SK-N-SH (cell line): ENCODE measurements around the gene ACOXL. TPM values are rescaled to one million over a fixed set of nuclear protein-coding genes. Genes with fewer than 3 reads are reported as not detected.

Experiments
- CTCF ChIA-PET: fragments of 300-600, 350-600 bp; formaldehyde crosslinking; extraction: SDS; loops from one replicate; lab custom pipeline; 2021; lab: Yijun Ruan, JAX
- POLR2A ChIA-PET: fragments of 350-600 bp; sonication (Branson Sonifier 250); formaldehyde crosslinking; extraction: SDS; loops from one replicate; lab custom pipeline; 2020; ENCODE audit warnings: antibody characterized with exemption, inconsistent platforms; lab: Yijun Ruan, JAX
- DNase-seq: peaks from one replicate; pipeline ENCODE4 v3.0.0; 2012
- H2AFZ ChIP-seq: fragments of 200-600 bp; sonication (generic); 2 replicates; pipeline ENCODE4 v1.8.1; 2016; ENCODE audit warnings: antibody characterized with exemption, mild to moderate bottlenecking, low read depth
- H3F3A ChIP-seq: fragments of 200-600 bp; sonication (generic); replicated peaks from 2 replicates; pipeline ENCODE3; 2016; ENCODE audit warnings: antibody characterized with exemption, mild to moderate bottlenecking; ENCODE audit not compliant: insufficient read depth
- H3K27ac ChIP-seq, 2 experiments: fragments of 200-500 bp in 1 of 2; fragments of 200-600 bp in 1 of 2; sonication (Bioruptor generic) in 1 of 2; sonication (generic), shearing (Covaris generic) in 1 of 2; 2 replicates each; pipeline versions ENCODE4 v1.5.1 to v1.6.1; 2014 to 2016; ENCODE audit warnings: low read depth in 2 of 2, inconsistent platforms in 1 of 2, low read length in 1 of 2, mild to moderate bottlenecking in 1 of 2, mixed read lengths in 1 of 2
- H3K27me3 ChIP-seq: fragments of 200-600 bp; sonication (generic), shearing (Covaris generic); 2 replicates; pipeline ENCODE4 v1.6.1; 2016; ENCODE audit warnings: mixed run types; ENCODE audit not compliant: insufficient read depth
- H3K36me3 ChIP-seq, 2 experiments: fragments of 200-500 bp in 1 of 2; fragments of 200-600 bp in 1 of 2; sonication (Bioruptor generic) in 1 of 2; sonication (generic) in 1 of 2; replicated peaks in 1 of 2; 2 replicates each; pipeline versions ENCODE3 to v1.5.1; 2014 to 2016; ENCODE audit warnings: low read length in 1 of 2, mild to moderate bottlenecking in 1 of 2; ENCODE audit not compliant: insufficient read depth in 2 of 2, control insufficient read depth in 1 of 2
- H3K4me1 ChIP-seq, 2 experiments: fragments of 200-500 bp in 1 of 2; fragments of 200-600 bp in 1 of 2; sonication (Bioruptor generic) in 1 of 2; sonication (generic), shearing (Covaris generic) in 1 of 2; 2 replicates each; pipeline versions ENCODE4 v1.5.1 to v1.6.1; 2014 to 2016; ENCODE audit warnings: low read depth in 1 of 2, low read length in 1 of 2, mixed run types in 1 of 2; ENCODE audit not compliant: insufficient read depth in 2 of 2, control insufficient read depth in 1 of 2
- H3K4me2 ChIP-seq: fragments of 200-600 bp; sonication (generic), shearing (Covaris generic); 2 replicates; pipeline ENCODE4 v1.6.1; 2017; ENCODE audit warnings: mixed run types
- H3K4me3 ChIP-seq, 2 experiments: fragments of 200-500 bp in 1 of 2; fragments of 200-600 bp in 1 of 2; sonication (Bioruptor generic) in 1 of 2; sonication (generic), shearing (Covaris generic) in 1 of 2; 2 replicates each; pipeline versions ENCODE4 v1.5.1 to v1.8.1; 2014 to 2016; ENCODE audit warnings: low read depth in 2 of 2, inconsistent platforms in 1 of 2, low read length in 1 of 2, mild to moderate bottlenecking in 1 of 2, mixed read lengths in 1 of 2, moderate library complexity in 1 of 2
- H3K79me2 ChIP-seq: fragments of 200-600 bp; sonication (generic); 2 replicates; pipeline ENCODE4 v1.8.1; 2017; ENCODE audit warnings: mild to moderate bottlenecking; ENCODE audit not compliant: insufficient read depth
- H3K9ac ChIP-seq: fragments of 200-600 bp; sonication (generic); 2 replicates; pipeline ENCODE4 v1.6.1; 2017; ENCODE audit warnings: mixed run types
- H3K9me2 ChIP-seq: fragments of 200-600 bp; sonication (generic); 2 replicates; pipeline ENCODE4 v1.6.1; 2017; ENCODE audit warnings: mixed run types
- H3K9me3 ChIP-seq: fragments of 200-600 bp; sonication (generic); 2 replicates; pipeline ENCODE4 v1.6.1; 2017; ENCODE audit warnings: mixed run types, mild to moderate bottlenecking, moderate library complexity
- H4K20me1 ChIP-seq: fragments of 200-600 bp; sonication (generic); 2 replicates; pipeline ENCODE4 v1.6.1; 2017; ENCODE audit warnings: mild to moderate bottlenecking, mixed run types; ENCODE audit not compliant: insufficient read depth
- CTCF ChIP-seq: fragments of 200-600 bp; sonication (generic); IDR thresholded peaks from 2 replicates; pipeline ENCODE4 v1.6.1; 2017; ENCODE audit warnings: antibody characterized with exemption, mild to moderate bottlenecking, moderate library complexity
- FOXJ3 ChIP-seq: sonication (generic); formaldehyde crosslinking; IDR thresholded peaks from 2 replicates; pipeline ENCODE4 v1.5.1; 2020; ENCODE audit warnings: mild to moderate bottlenecking, missing genetic modification reagents
- FOXM1 ChIP-seq: IDR thresholded peaks from 2 replicates; pipeline ENCODE4 v1.4.0; 2012; ENCODE audit warnings: low read depth, mild to moderate bottlenecking
- IRF3 ChIP-seq: fragments of 150-350 bp; IDR thresholded peaks from 2 replicates; pipeline ENCODE4 v1.6.1; 2016; ENCODE audit warnings: mild to moderate bottlenecking, low read depth, low read length
- MAX ChIP-seq: IDR thresholded peaks from 2 replicates; pipeline ENCODE4 v1.4.0; 2012; ENCODE audit warnings: low read depth
- RXRA ChIP-seq: IDR thresholded peaks from 2 replicates; pipeline ENCODE4 v1.4.0; 2012; ENCODE audit warnings: low read depth, mild to moderate bottlenecking, borderline replicate concordance
- TAF1 ChIP-seq: IDR thresholded peaks from 2 replicates; pipeline ENCODE4 v1.6.1; 2012; ENCODE audit warnings: low read depth, mild to moderate bottlenecking, low read length, moderate library complexity, borderline replicate concordance
- TCF12 ChIP-seq: IDR thresholded peaks from 2 replicates; pipeline ENCODE4 v1.4.0; 2012
- WGBS: methylation state at CpG from one replicate; pipeline ENCODE4 v1.1.6; 2017; ENCODE audit warnings: low lambda C conversion rate; 5-methylcytosine and 5-hydroxymethylcytosine counted together
- polyA plus RNA-seq, 3 experiments: library from polyadenylated mRNA; depleted of rRNA; stranded (reverse); fragments of >200 nt; gene quantifications; 2 replicates each; pipeline ENCODE4 v1.2.3, GENCODE V29; 2012
- TF ChIP-seq, protein P1 (sequence below): IDR thresholded peaks from 2 replicates; pipeline ENCODE4 v1.6.1; 2012; ENCODE audit warnings: mild to moderate bottlenecking, low read depth, low read length, moderate library complexity
- TF ChIP-seq, protein P2 (sequence below): IDR thresholded peaks from 2 replicates; pipeline ENCODE4 v1.4.0; 2012; ENCODE audit warnings: low read depth, borderline replicate concordance
- TF ChIP-seq, protein P3 (sequence below): fragments of 150-350 bp; IDR thresholded peaks from 2 replicates; pipeline ENCODE4 v1.6.1; 2017; ENCODE audit warnings: antibody characterized with exemption, low read length, low read depth, borderline replicate concordance

The ACOXL gene
- polyA plus RNA-seq, 1 of the 3 experiments (the other 2 are of a cell fraction): not detected

DNA sequence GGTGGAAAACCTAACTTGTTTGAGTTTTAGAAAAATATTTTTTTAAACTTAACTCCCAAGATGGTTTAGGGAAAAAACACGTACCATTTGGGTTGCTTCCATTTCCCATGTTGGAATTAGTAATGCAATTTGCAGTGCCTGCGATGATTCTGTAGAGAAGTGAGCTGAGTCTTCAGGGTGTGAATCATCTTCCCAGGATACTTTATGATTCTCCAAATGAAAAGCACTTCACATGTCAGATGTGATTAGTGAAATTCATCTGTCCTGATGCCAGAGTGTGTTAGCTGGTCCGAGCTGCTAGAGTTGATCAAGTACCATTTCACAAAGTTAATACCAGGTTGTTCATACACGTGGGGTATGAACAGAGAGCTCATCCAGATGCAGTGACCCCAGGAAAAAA lies 59.1 kb downstream of the ACOXL start:
- no peak for TF ChIP-seq RXRA
- no peak for TF ChIP-seq FOXJ3 (CRISPR knock-in tag)
- TF ChIP-seq TAF1: no peak
- TF ChIP-seq, protein P1, sequence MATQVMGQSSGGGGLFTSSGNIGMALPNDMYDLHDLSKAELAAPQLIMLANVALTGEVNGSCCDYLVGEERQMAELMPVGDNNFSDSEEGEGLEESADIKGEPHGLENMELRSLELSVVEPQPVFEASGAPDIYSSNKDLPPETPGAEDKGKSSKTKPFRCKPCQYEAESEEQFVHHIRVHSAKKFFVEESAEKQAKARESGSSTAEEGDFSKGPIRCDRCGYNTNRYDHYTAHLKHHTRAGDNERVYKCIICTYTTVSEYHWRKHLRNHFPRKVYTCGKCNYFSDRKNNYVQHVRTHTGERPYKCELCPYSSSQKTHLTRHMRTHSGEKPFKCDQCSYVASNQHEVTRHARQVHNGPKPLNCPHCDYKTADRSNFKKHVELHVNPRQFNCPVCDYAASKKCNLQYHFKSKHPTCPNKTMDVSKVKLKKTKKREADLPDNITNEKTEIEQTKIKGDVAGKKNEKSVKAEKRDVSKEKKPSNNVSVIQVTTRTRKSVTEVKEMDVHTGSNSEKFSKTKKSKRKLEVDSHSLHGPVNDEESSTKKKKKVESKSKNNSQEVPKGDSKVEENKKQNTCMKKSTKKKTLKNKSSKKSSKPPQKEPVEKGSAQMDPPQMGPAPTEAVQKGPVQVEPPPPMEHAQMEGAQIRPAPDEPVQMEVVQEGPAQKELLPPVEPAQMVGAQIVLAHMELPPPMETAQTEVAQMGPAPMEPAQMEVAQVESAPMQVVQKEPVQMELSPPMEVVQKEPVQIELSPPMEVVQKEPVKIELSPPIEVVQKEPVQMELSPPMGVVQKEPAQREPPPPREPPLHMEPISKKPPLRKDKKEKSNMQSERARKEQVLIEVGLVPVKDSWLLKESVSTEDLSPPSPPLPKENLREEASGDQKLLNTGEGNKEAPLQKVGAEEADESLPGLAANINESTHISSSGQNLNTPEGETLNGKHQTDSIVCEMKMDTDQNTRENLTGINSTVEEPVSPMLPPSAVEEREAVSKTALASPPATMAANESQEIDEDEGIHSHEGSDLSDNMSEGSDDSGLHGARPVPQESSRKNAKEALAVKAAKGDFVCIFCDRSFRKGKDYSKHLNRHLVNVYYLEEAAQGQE: no peak
- no peak for TF ChIP-seq IRF3
- TF ChIP-seq, protein P2, sequence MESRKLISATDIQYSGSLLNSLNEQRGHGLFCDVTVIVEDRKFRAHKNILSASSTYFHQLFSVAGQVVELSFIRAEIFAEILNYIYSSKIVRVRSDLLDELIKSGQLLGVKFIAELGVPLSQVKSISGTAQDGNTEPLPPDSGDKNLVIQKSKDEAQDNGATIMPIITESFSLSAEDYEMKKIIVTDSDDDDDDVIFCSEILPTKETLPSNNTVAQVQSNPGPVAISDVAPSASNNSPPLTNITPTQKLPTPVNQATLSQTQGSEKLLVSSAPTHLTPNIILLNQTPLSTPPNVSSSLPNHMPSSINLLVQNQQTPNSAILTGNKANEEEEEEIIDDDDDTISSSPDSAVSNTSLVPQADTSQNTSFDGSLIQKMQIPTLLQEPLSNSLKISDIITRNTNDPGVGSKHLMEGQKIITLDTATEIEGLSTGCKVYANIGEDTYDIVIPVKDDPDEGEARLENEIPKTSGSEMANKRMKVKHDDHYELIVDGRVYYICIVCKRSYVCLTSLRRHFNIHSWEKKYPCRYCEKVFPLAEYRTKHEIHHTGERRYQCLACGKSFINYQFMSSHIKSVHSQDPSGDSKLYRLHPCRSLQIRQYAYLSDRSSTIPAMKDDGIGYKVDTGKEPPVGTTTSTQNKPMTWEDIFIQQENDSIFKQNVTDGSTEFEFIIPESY: no peak
- TF ChIP-seq CTCF: no peak
- no peak for TF ChIP-seq TCF12
- TF ChIP-seq, protein P3, sequence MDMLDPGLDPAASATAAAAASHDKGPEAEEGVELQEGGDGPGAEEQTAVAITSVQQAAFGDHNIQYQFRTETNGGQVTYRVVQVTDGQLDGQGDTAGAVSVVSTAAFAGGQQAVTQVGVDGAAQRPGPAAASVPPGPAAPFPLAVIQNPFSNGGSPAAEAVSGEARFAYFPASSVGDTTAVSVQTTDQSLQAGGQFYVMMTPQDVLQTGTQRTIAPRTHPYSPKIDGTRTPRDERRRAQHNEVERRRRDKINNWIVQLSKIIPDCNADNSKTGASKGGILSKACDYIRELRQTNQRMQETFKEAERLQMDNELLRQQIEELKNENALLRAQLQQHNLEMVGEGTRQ: no peak
- TF ChIP-seq MAX: no peak
- no peak for TF ChIP-seq FOXM1
- peaks cover 43% of the 10 kb centered on the region for H3K27me3 ChIP-seq
- H3K36me3 ChIP-seq: no peaks in the 10 kb centered on the region
- H3K79me2 ChIP-seq: no peaks in the 10 kb centered on the region
- H2AFZ ChIP-seq: no peak overlapping the region
- H3K9me3 ChIP-seq: no peaks in the 10 kb centered on the region
- H3K4me1 ChIP-seq: no peaks in the 10 kb centered on the region
- CTCF ChIA-PET: interaction anchor here (2.2 kb wide), 1 partner anchor 21 kb away, joined by 8 read pairs; no protein-coding TSS in a partner anchor
- POLR2A ChIA-PET: no interaction called here
- H3K4me2 ChIP-seq: no peak overlapping the region
- H3F3A ChIP-seq: no peaks in the 10 kb centered on the region
- H3K4me3 ChIP-seq: no peak overlapping the region
- no peaks in the 10 kb centered on the region for H3K9me2 ChIP-seq
- no peak for DNase-seq
- H3K27ac ChIP-seq: no peak overlapping the region
- WGBS: 23% methylated on average over 4 of the region's 4 CpGs
- H4K20me1 ChIP-seq: no peaks in the 10 kb centered on the region
- no peak overlapping the region for H3K9ac ChIP-seq
